B cell (primary cell): ENCODE results near the gene ALAS2. TPM values are rescaled to one million over a fixed set of nuclear protein-coding genes. Genes with fewer than 3 reads are reported as not detected.

Source experiments
- ATAC-seq: fragments of 200-7000 bp; cut with Tn5 transposase; one replicate; pipeline ENCODE4 v1.10.0; 2021; ENCODE audit warnings: low read depth, mild to moderate bottlenecking, moderate number of reproducible peaks, moderate library complexity
- CTCF ChIA-PET: fragments of 350-600 bp; sonication (Branson Sonifier 250); formaldehyde crosslinking; loops from one replicate; lab custom pipeline; 2021; ENCODE audit warnings: antibody characterized with exemption, inconsistent platforms; lab: Charles Lee
- POLR2A ChIA-PET: fragments of 350-600 bp; sonication (Branson Sonifier 250); formaldehyde crosslinking; loops from one replicate; lab custom pipeline; 2021; ENCODE audit warnings: antibody characterized with exemption; lab: Charles Lee
- DNase-seq: peaks from one replicate; pipeline ENCODE4 v3.0.0; 2013
- H2AFZ ChIP-seq: 2 replicates; pipeline ENCODE4 v1.6.1; 2012; ENCODE audit warnings: mild to moderate bottlenecking, low read depth, low read length; ENCODE audit not compliant: insufficient read depth, poor library complexity, severe bottlenecking
- H3K27ac ChIP-seq, 2 donors: 1 replicate in 1 of 2; 2 replicates in 1 of 2; pipeline ENCODE4 v1.5.1; 2012 to 2013; ENCODE audit warnings: low read length in 2 of 2, mild to moderate bottlenecking in 2 of 2, moderate library complexity in 1 of 2
- H3K27me3 ChIP-seq, 4 experiments: fragments of 200-600 bp in 1 of 4; sonication (generic) in 1 of 4; replicated peaks in 1 of 4; 1 replicate in 2 of 4; 2 replicates in 2 of 4; pipeline versions ENCODE4 v1.6.1 to v1.7.0; 2013 to 2016; ENCODE audit warnings: low read length in 3 of 4, mild to moderate bottlenecking in 2 of 4, mixed read lengths in 1 of 4, moderate library complexity in 1 of 4; ENCODE audit not compliant: insufficient read depth in 4 of 4, control insufficient read depth in 3 of 4; ENCODE audit errors: control extremely low read depth in 1 of 4
- H3K36me3 ChIP-seq, 2 experiments: replicated peaks in 1 of 2; 1 replicate in 1 of 2; 2 replicates in 1 of 2; pipeline versions ENCODE4 v1.6.1 to v1.7.1; 2013; ENCODE audit warnings: low read length in 1 of 2; ENCODE audit not compliant: insufficient read depth in 2 of 2, control insufficient read depth in 1 of 2; ENCODE audit errors: control extremely low read depth in 1 of 2, extremely low read depth in 1 of 2
- H3K4me1 ChIP-seq, 2 donors: fragments of 200-600 bp in 1 of 2; sonication (generic) in 1 of 2; 1 replicate in 1 of 2; 2 replicates in 1 of 2; pipeline versions ENCODE4 v1.5.1 to v1.6.1; 2013 to 2017; ENCODE audit warnings: low read length in 2 of 2; ENCODE audit not compliant: control insufficient read depth in 2 of 2, insufficient read depth in 2 of 2
- H3K4me2 ChIP-seq: replicated peaks from 2 replicates; pipeline ENCODE3; 2012; ENCODE audit warnings: mild to moderate bottlenecking, low read depth, low read length; ENCODE audit not compliant: poor library complexity, severe bottlenecking
- H3K4me3 ChIP-seq, 5 experiments: fragments of 200-600 bp in 1 of 5; sonication (generic) in 1 of 5; 1 replicate in 3 of 5; 2 replicates in 2 of 5; pipeline versions ENCODE4 v1.5.1 to v1.7.0; 2011 to 2016; ENCODE audit warnings: low read length in 4 of 5, mild to moderate bottlenecking in 4 of 5, low read depth in 2 of 5, control low read depth in 1 of 5, moderate library complexity in 1 of 5; ENCODE audit not compliant: insufficient read depth in 1 of 5; ENCODE audit errors: control extremely low read depth in 1 of 5, extremely low read depth in 1 of 5
- H3K79me2 ChIP-seq: fragments of 200-600 bp; sonication (generic); one replicate; pipeline ENCODE4 v1.6.0; 2016; ENCODE audit warnings: low read length; ENCODE audit not compliant: control insufficient read depth, insufficient read depth
- H3K9ac ChIP-seq: fragments of 200-600 bp; sonication (generic); 2 replicates; pipeline ENCODE4 v1.6.1; 2017; ENCODE audit warnings: mild to moderate bottlenecking, low read length, moderate library complexity
- H3K9me3 ChIP-seq, 3 donors: one replicate each; pipeline versions ENCODE4 v1.6.1 to v1.7.1; 2013; ENCODE audit warnings: low read length in 2 of 3; ENCODE audit not compliant: control insufficient read depth in 2 of 3, insufficient read depth in 1 of 3; ENCODE audit errors: control extremely low read depth in 1 of 3
- H4K20me1 ChIP-seq: 2 replicates; pipeline ENCODE4 v1.6.0; 2012; ENCODE audit warnings: mild to moderate bottlenecking, low read length; ENCODE audit not compliant: insufficient read depth, control insufficient read depth, poor library complexity, severe bottlenecking
- H3K27ac Mint-ChIP-seq: one replicate; pipeline ENCODE4 v1.8.0; 2021; ENCODE audit warnings: mixed read lengths
- H3K27me3 Mint-ChIP-seq: one replicate; pipeline ENCODE4 v1.8.0; 2021; ENCODE audit warnings: mixed read lengths
- H3K4me1 Mint-ChIP-seq: one replicate; pipeline ENCODE4 v1.8.0; 2021; ENCODE audit warnings: mixed read lengths
- H3K4me3 Mint-ChIP-seq: one replicate; pipeline ENCODE4 v1.8.0; 2021; ENCODE audit warnings: mixed read lengths
- H3K9me3 Mint-ChIP-seq: one replicate; pipeline ENCODE4 v1.8.0; 2022; ENCODE audit warnings: mixed read lengths; ENCODE audit not compliant: insufficient read depth
- CTCF ChIP-seq: fragments of 200-600 bp; IDR thresholded peaks from one replicate; pipeline ENCODE4 v1.8.0; 2022; ENCODE audit warnings: antibody characterized with exemption, mild to moderate bottlenecking
- EZH2 ChIP-seq: IDR thresholded peaks from 2 replicates; pipeline ENCODE4 v1.6.1; 2012; ENCODE audit warnings: borderline replicate concordance, low read depth, mild to moderate bottlenecking, moderate library complexity, low read length; ENCODE audit not compliant: insufficient read depth, poor library complexity, severe bottlenecking
- WGBS: methylation state at CpG from one replicate; pipeline ENCODE4 v1.1.5; 2013; ENCODE audit warnings: missing lambda C conversion rate; ENCODE audit not compliant: insufficient coverage; 5-methylcytosine and 5-hydroxymethylcytosine counted together
- intact Hi-C: fragments of 100-400 bp; cut with micrococcal nuclease; formaldehyde crosslinking; loops from one replicate; pipeline ENCODE4 v1.10.0; 2022
- polyA plus RNA-seq: library from polyadenylated mRNA; depleted of rRNA; stranded (reverse); fragments of >200 nt; gene quantifications from 2 replicates; pipeline ENCODE4 v1.2.3, GENCODE V29; 2012
- total RNA-seq, 2 donors: library from RNA; stranded (reverse); fragments of 120-200 nt in 1 of 2; gene quantifications; 1 replicate in 1 of 2; 2 replicates in 1 of 2; pipeline versions ENCODE4 v1.2.3 to v1.2.4, GENCODE V29; 2013 to 2022

Gene ALAS2
- total and polyA plus RNA-seq, 2 donors (not counting 1 experiment from before 2014, with no cell fraction given), result 0.94 TPM; not detected in 1

GRCh38 chrX:54980334-54980733 is 50.4 kb downstream of the ALAS2 start:
- ChIA-PET CTCF (no interaction called here), POLR2A (no interaction called here)
- no peaks in the 10 kb centered on the region for H3K27me3 ChIP-seq
- no peak overlapping the region for H3K27ac Mint-ChIP-seq
- H3K4me1 Mint-ChIP-seq, result no peaks in the 10 kb centered on the region
- H3K79me2 ChIP-seq, result no peaks in the 10 kb centered on the region
- no peak overlapping the region for H3K4me3 Mint-ChIP-seq
- 82% methylated on average over 3 of the region's 6 CpGs for WGBS
- H3K4me1 ChIP-seq, result no peaks in the 10 kb centered on the region
- ATAC-seq (no peak), DNase-seq (no peak)
- no peaks in the 10 kb centered on the region for H3K36me3 ChIP-seq
- no peak overlapping the region for H2AFZ ChIP-seq
- no peak overlapping the region for H3K4me3 ChIP-seq
- TF ChIP-seq EZH2, result no peak
- TF ChIP-seq CTCF, result no peak
- no peaks in the 10 kb centered on the region for H4K20me1 ChIP-seq
- no peak overlapping the region for H3K27ac ChIP-seq
- H3K9me3 Mint-ChIP-seq, result peaks cover 2% of the 10 kb centered on the region
- H3K4me2 ChIP-seq, result no peak overlapping the region
- no peaks in the 10 kb centered on the region for H3K27me3 Mint-ChIP-seq
- intact Hi-C loops, result no loop called here
- no peaks in the 10 kb centered on the region for H3K9me3 ChIP-seq
- H3K9ac ChIP-seq, result no peak overlapping the region

- no peak for TF ChIP-seq CTCF
- no peak for TF ChIP-seq EZH2
- CTCF ChIA-PET, result no interaction called here
Observed at GRCh38 chrX:54979432-54979831, 51.3 kb downstream of the ALAS2 start.

More at GRCh38 chrX:54979432-54979831, 51.3 kb downstream of the ALAS2 start:
- H3K4me1 Mint-ChIP-seq, result no peaks in the 10 kb centered on the region
- H3K79me2 ChIP-seq, result no peaks in the 10 kb centered on the region
- no peak overlapping the region for H3K4me3 Mint-ChIP-seq
- no peaks in the 10 kb centered on the region for H3K27me3 ChIP-seq
- no peak overlapping the region for H3K4me3 ChIP-seq
- H3K9ac ChIP-seq, result no peak overlapping the region
- H2AFZ ChIP-seq, result no peak overlapping the region
- POLR2A ChIA-PET, result no interaction called here
- DNase-seq, result no peak
- no peak for ATAC-seq
- H3K27ac Mint-ChIP-seq, result no peak overlapping the region
- H3K9me3 ChIP-seq, result no peaks in the 10 kb centered on the region
- no peak overlapping the region for H3K27ac ChIP-seq
- H3K27me3 Mint-ChIP-seq, result no peaks in the 10 kb centered on the region
- no peaks in the 10 kb centered on the region for H3K36me3 ChIP-seq
- intact Hi-C loops, result no loop called here
- H4K20me1 ChIP-seq, result no peaks in the 10 kb centered on the region
- H3K4me1 ChIP-seq, result no peaks in the 10 kb centered on the region
- H3K4me2 ChIP-seq, result no peak overlapping the region
- peaks cover 2% of the 10 kb centered on the region for H3K9me3 Mint-ChIP-seq
